ENCODE data around the gene CST9.
"Not testable (repeated sequence)": the region's sequence is repeated elsewhere in the genome, so short reads cannot be mapped to it uniquely, and the experiment has no call there.

Gene CST9

DNA sequence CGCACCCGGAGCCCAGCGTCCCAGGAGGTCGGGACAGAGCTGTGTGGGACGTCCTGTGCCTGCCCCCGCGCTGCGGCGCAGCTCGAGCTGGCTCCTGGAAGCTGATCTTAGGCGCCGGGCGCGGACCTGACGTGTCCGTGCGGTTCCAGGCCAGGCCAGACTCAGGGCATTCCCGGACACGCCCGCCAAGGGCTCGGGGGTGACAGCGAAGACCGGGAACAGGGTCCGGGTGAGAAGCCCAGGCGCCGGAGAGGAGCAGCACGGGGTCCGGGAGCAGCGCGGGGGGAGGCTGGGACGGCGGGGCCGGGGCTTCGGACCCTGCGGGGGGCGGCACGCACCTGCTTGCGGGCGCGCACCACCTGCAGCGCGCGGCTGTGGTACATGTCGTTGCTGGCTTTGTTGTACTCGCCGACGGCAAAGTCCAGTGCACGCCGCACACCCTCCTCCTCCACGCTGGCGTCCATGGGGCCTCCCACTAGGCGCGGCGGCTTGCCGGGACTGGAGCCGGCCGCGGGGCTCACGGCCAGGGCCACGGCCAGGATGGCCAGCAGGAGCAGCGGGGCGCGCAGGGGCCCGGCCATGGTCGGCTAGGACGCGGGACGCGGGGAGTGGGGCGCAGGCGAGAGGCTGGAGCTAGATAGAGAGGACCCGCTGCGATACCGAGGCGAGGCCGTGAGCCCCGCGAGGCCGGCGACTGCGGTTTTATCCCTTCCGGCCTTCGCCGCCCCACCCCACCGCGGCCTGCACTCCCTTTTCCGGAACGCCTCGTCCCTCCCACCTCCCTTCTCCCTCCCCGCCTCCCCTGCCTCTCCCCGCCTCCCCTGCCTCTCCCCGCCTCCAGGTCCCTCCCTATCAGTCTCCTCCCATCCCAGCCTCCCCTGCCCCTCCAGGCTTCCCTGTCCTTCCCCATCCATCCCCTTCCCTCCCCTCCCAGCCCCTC, 31.8 kb upstream of the CST9 start, which contains the start of gene CST3:
CST3 (minus strand) TSS at position 674 of the 940 bp plus-strand sequence; CDS start at position 581, 93 bp downstream.
- peak; percentile 37 to 64 for DNase-seq

DNA sequence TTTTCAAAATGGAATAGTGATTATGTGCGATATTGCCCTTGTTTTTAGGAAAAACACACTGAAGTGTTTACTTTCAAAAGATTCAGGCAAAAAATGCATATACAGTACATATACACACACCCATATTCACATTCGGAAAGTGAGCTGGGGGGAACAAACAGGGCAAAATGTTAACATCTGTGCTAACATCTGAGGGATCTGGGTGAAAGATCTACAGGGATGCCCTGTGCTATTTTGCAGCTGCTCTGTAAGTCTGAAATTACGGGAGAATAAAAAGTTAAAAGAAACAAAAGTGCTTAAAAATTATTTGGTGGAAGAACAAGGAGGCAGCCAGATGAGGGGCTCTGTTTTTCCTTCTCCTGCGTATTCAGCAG, 31.2 kb upstream of the CST9 start:
- no peak for DNase-seq

DNA sequence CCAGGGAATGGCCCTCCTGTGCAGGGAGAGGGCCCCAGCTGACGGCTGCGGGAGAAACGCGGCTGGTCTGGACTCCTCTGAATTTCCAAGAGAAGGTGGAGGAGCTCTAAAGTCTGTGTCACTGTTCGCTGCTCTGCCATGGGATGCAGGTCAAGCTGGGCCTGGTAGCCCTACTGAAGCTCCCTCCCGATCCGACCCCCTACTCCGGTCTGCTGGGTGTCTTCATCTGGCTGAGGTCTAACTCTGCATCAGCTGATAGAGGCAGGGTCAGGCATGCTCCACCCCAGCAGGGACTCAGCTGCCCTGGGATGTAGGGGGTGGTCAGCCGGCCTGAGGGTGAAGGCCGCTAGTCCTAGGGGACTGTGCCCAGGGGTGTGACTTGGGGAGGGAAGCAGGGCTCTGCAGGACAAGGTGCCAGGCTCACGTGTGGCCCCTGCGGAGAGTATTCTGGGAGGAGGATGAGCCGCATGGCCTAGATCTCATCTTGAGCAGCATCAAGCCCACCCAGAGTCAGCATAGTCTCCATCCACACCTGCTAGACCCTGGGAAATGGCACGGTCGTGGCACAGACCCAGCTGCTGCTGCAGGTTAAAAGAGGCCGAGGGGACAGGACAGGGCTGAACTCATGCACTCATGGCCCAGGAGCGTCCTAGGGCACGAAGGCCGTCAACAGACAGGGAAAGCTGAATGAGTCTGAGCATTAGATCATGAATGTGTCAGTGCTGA, 30.6 kb upstream of the CST9 start:
- DNase-seq = no peak

DNA sequence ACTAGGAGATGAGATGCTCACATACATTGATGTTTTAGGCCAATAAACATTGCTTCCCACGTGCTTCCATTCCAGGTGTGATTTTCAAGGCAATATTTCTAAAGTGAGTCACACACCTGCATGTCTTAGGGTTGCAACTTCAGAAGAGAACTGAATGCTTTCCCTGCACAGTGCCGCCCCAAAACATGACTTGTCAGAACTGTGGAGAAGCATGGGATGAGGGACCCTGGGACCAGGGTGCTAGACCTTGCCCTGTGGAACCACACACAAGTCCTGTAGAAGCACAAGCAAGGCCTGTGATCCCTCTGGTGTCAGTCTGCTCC, 30.0 kb upstream of the CST9 start:
- not testable (repeated sequence) for DNase-seq

DNA sequence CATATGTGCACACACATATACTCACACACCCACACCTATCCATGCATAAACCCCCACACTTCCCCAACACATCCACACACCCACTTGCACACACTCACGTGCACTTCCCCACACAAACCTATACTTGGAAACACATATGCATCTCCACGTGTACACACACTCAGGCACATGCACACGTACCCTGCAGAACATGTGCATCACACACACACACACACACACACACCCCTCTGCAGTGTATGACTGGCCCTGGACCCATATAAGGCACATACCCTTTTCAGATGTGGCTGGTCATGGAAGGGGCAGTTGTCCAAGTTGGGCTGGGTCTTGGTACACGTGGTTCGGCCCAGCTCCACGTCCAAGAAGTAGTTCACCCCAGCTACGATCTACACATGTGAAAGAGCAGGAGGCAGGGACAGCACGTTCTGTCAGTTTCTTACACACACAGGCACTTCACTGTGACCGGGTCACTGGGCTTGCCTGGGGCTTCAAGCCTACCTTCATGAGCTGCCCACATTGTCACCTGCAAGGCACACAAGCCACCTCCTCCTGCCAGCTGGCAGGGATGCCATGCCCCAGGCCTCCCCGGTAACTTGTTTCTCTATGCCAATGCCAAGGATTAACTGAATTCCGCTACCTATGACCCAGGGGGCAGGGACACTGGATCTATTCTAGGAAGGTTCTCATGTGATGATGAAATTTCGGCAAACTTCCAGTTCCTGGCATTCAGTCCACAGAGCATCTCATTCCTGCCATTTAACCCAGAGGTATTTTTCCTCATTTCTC, 29.5 kb upstream of the CST9 start:
- DNase-seq = no peak

DNA sequence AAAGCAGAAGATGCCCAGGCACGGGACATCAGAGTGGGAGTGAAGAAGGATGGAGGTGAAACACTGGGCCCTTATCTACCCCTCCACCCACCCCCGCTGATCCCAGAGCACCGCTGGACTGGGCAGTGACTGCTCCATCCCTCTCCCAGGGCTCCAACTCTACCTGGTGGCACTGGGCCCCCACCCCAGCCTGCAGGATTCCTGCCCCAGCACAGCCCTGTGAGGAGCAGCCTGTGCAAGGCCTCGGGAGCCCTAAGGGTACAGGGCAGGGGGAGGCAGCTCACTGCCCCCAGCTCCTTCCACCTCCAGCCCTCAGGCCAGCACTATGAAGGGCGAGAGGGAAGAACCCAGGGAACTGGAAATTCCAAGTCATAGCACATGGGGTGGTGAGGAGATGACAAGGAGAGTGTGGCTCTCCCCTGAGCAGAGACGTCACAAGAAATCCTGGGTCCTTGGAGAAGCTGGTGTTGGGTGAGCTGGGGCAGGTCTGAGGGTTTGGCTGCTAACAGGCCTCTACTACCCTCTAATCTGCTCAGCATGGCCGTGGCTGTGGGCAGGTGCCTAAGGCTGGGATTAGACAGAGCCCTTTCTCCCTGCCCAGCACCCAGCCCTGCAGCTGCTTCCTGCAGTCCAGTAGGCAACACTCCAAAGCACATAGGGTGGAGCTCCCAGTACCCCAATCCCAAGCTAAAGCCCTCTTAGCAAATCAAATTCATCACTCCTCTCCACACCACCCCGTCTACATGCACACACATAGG, 28.5 kb upstream of the CST9 start:
- no peak for DNase-seq

DNA sequence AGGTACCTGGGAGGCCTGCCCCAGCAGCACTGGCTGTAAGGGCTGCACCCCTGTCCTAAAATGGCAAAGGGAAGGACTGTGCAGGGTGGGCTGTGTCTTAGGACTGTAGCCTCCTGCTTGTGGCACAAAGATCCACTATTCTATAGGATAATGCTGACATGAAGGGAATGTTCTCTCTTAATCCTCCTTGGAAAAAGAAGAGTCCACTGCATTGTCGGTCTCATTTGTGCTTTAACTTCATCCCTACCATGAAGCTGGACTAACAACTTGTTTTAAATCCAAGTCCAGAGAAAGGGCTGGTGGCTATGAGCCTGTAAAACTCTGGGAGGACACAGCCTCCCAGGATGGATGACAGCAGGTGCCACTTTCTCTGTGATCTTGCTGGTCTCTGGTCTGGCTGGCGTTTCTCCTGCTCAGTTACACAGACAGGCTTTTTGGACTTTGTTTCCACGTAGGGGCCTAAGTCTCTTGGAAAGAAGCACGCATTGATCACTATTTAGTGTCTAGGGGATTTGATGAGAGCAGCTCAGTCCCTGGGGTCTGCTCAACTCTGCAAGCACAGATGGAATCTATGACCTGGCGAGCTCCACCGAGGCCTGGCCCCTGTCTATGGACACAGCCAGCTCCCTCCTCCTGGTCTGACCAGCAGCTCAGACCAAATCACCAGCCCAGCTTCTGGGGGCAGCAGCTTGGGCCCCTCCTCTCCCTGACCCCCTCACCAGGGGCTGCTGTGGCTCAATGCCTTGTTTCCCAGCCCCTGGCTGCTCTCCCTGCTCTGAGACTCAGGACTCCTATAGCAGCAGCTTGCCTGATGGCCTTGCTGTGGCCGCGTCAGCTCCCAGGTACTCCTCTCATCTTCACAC, 27.2 kb upstream of the CST9 start:
- DNase-seq = no peak

DNA sequence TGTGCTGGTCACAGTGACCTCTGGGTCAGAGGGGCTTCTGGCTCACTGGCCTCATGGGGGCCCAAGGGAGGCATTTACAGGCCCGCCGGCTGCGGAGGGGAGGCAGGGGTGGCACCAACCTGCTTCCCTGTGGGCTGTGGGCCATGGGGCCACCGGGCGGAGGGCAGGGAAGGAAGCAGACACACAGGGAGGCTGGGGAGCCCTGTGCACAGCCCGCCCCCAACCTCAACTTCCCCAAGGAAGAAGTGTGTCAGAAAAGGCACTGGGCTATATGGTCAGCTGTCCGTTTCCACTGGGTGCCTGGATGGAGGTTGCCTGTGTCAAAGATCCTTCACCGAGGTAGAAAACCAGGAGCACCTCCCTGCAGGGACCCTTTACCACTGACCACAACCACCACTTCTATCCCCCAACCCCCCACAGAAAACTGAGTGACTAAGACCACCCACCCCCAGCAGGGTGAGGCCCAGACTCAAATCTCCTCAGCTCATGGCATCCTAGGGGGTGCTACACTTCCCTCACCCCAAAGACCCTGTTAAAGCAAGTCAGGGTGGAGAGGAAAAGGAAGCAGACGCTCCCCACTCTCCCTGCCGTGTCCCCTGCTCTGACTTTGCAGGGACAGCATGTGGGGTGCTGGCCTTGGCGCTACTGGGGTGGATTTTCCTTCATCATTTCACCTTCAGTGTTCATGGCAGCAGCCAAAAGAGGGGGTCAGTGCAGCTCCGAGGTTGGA, 26.4 kb upstream of the CST9 start:
- no peak for DNase-seq

DNA sequence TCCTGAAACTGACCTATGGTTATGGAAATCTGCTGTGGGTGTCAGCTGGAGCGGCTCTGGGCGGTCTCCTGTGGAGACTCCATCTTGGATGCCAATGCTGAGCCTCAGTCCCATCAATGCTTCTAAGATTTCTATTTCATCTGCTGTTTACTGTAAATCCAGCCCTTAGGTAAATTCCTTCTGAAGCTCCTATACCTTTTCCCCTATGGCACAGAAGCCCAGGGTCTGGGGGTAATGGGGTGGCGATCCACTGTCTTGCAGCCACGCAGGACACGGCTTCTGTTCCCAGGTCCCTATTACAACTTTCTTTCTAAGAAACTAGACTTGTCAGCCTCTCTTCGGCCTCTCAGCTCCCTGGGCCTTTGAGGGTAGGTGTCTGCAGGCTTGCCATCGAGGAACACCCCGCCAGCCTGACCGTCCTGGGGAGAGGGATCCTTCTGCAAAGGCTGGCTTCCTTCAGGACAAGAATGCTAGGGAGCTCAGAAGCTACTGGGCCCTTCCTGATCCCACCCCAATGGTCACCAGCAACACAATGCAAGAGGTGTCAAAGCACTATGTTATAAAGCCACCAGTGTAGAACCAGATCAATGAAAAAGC, 25.6 kb upstream of the CST9 start:
- no peak for DNase-seq

DNA sequence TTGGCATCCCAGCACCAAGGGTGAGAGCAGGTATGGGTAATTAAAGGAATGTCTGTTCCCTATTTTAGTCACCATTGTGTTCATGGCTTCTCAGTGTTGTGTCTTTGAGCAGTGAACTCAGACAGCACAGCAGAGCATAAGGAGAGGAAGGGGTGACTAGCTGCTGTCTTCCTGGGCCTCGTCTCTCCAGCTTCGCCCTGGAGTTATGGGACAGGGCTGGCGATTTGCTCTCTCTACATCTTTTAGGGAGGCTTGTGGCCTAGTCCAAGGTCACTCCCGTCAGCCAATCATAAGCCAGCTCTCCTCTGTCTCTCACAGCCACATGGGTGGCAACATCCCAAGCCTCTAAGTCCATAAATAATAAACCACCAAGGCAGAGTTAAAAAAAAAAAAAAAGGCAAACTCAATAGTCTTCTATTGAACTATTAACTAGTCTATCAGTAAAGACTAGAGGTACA, 24.7 kb upstream of the CST9 start:
- DNase-seq = no peak

DNA sequence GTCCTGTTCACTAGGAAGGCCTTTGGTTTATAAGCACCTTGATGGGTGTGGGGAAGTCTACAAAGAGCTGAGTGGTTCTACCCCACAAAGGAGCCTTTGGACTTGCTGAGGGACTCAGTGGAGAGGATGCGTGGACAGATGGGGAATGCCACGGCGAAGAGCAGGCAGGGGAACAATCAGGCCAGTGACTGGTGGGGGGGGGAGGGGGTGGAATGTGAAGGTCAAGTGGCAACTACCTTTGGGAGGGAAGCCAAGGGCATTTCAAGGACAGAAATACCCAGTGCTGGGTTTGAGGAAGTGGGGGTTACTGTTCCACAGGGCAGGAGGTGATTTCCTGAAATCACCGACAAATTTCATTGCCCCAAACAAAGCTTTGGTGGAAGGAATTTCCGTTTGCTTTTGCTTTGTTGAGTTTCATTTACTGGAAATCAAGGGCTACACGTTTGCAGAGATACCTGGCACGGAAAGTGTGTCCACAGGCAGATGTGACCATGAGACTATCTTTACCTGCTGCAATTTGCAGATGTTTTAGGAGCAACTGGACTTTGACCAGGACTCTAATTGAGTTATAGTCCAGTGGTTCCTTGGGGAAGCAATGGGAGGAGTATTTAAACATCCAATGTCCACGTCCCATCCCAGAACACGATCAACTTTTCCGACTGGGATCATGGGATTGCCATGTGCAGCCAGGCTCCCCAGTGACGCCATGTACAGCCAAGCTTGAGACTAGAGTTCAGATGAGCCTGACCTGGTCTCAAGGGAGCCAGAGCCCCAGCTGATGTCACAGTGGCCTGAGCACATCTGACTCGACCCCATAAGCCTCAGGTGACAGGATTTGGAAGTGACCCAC, 24.1 kb upstream of the CST9 start:
- DNase-seq = no peak

DNA sequence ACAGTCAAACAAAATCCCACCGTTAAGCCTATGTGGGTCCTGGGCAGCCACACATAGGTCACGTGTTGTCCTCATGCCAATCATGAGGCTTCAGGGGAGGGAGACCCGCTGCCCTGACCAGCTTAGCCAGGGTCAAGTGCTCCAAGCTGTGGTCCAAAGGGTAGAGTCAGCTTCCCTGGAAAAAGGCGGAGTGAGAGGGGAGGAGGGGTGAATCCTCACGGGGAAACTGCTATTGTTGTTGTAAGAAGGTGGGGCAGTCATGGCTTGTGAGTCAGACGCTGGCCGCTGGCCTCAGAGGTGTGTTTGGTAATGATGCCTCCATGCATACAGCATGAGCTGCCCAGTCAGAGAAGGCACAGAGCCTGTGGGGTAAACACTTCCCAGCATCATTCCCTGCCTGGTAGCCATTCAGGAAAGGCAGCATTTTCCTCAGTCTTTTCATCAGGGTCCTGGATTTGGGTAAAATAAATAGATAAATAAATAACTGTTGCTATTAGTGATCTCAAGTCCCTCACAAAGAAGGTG, 23.4 kb upstream of the CST9 start:
- no peak for DNase-seq

DNA sequence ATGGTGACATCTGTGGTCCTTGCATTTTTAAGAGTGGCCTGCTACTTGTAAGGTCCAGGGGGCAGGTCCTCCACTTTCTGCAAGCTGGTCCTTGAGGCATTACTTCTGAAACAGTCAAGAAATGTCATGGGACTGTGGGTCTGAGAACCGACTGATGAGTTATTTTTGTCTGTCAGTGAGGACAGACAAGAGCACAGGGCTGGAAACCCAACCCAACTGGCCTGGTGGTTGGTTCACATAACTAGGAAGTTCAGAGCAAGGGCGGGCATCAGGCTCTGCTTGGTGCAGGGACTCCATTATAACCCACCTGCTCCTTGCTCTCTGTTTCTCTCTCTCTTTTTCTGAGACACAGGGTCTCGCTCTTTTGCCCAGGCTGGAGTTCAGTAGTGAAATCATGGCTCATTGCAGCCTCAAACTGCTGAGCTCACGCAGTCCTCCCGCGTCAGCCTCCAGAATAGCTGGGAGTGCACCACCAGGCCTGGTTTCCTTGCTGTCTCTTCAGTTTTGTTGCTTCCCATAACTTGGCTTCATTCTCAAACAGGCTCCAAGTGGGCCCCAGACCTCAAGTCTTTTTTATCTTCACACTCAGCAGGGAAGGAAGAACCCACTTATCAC, 22.8 kb upstream of the CST9 start:
- DNase-seq = no peak

DNA sequence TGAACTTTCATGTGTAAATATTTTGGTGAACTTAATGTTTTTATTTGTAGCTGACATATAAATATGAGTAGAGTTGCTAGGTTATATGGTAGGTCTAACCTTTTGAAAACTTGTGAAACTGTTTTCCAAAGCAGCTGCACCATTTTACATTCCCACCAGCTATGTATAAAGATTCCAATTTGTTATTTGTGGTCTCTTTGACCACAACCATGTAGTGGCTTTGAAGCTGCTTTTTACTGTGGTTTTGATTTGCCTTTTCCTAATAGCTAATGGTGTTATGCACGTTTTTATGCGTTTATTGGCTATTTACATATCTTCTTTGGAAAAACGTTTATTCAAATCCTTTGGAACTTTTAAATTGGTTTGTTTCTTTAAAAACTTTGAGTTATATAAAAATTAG, 21.8 kb upstream of the CST9 start:
- no peak for DNase-seq

DNA sequence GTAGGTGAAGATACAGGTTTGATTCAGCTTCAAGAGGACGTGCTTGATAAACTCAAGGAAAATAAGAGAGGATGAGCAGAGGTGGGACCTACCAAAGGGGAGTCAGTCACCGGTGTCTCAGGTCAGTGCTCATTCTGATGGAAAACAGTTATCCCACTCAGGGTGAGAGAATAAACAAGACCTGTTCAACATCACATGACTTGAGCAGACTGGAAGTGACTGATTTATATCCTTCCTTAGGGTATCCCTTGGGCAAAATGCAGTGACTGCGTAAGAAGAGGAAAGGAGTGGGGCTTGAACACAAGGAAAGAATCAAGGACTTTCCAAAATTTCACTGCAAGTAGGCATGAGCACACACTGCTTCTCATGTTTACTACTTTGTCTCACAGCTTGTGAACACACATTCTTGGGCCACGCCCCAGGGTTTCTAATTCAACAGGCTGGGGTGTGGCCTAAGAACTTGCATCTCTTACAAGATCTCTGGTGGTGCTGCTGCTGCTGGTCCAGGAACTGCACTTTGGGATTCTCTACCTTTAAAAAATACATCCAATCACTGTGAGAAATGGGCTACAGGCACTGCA, 20.4 kb upstream of the CST9 start:
- DNase-seq = no peak

DNA sequence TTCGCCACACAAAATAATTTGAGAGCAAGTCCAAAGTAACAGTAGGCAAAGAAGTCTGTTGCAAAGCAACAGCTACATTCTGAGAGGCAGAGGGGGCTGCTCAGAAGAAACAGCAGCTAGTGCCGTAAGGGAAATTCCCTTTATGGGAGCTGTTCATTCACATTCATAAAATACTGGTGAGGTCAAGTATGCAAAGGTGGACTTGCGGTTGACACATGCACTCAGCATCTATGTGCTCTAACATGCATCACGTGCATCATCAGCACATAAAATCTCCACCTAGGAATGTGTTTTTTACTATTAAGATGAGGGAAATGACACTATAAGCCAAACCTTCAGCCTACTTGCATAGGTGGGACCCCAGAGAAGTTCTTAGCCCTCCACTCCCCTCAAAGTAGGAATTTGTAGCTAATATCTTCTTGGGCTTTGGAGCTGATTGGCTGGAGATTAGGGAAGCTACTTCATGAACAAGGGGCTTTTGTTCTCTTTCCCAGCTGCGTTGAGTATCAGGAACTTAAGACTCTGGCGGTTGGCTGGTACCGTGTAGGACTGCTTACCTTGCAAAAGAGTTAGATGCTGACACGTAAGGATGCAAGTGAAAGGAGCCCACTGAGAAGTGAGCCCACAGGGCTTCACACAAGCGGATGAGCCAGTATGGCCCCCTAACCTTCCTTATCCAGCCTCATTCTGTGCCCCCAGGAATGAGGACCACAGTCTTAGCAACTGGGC, 19.7 kb upstream of the CST9 start:
- no peak for DNase-seq

DNA sequence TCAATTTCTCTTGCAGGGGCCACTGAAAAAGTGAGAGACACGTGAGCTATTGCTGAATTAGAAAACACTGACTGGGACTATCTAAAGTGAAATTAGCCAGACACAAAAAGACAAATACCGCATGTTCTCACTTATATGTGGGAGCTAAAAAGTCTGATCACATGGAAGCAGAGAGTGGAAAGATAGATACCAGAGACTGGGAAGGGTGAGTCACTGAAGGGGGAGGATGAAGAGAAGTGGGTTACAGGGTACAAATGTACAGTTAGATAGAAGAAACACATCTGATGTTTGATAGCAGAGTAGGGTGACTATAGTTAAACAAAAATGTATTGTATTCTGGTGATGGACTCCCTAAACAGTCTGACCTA, 18.6 kb upstream of the CST9 start:
- DNase-seq = no peak
